Esophagus muscularis mucosa (tissue), 2 donors: ENCODE measurements around the gene UBE2E2.

Experiments
- POLR2A ChIP-seq: fragments of 450-650 bp; IDR thresholded peaks from one replicate; pipeline ENCODE4 v1.6.1; 2017; ENCODE audit warnings: antibody characterized with exemption, moderate library complexity, mild to moderate bottlenecking, low read depth
- POLR2AphosphoS5 ChIP-seq, 2 donors: sonication (generic); formaldehyde crosslinking; IDR thresholded peaks; one replicate each; pipeline ENCODE4 v1.6.1; 2017; ENCODE audit warnings: antibody characterized with exemption in 2 of 2

DNA sequence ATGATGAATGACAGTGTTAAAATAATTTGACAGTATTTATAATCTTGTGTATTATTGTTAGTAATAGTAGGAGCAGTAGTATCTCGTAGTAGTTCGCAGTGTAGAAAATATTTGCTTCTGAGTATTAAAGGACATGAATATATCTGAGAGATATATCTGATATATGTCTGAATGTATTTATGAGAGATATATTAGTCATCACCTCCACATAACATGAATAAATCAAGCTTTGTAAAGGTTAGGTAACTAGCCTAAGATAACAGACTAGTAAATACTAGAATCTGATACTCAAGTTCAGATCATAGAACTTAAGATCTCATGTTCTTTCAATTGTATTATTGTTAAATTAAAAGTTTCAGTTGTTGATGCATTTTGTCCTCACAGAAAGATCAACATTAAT is 130.5 kb downstream of the UBE2E2 start:
- no peak for TF ChIP-seq POLR2A
- no peak for TF ChIP-seq POLR2AphosphoS5 (IDR thresholded peaks at IDR 0.05)
